Lower lobe of right lung (tissue), 2 donors: ENCODE data around the gene CCDC102B. TPM values are rescaled to one million over a fixed set of nuclear protein-coding genes. Genes with fewer than 3 reads are reported as not detected.

Source experiments
- ATAC-seq, 2 donors: fragments of 200-7000 bp; cut with Tn5 transposase; one replicate each; pipeline ENCODE4 v1.9.1; 2020 to 2022; ENCODE audit warnings: mild to moderate bottlenecking in 2 of 2, moderate library complexity in 2 of 2
- DNase-seq: peaks from one replicate; pipeline ENCODE4 v3.0.0-alpha.2; 2020
- H3K27ac ChIP-seq: fragments of 200-600 bp; one replicate; pipeline ENCODE4 v1.8.0; 2022
- H3K27me3 ChIP-seq: fragments of 200-600 bp; one replicate; pipeline ENCODE4 v1.8.0; 2022; ENCODE audit warnings: low read depth
- H3K36me3 ChIP-seq: fragments of 200-600 bp; one replicate; pipeline ENCODE4 v1.8.0; 2022; ENCODE audit warnings: mild to moderate bottlenecking
- H3K4me1 ChIP-seq: fragments of 200-600 bp; one replicate; pipeline ENCODE4 v1.8.0; 2022
- H3K4me3 ChIP-seq: fragments of 200-600 bp; one replicate; pipeline ENCODE4 v1.8.0; 2022; ENCODE audit warnings: mild to moderate bottlenecking
- H3K9me3 ChIP-seq: fragments of 200-600 bp; one replicate; pipeline ENCODE4 v1.8.0; 2022
- CTCF ChIP-seq: fragments of 200-600 bp; IDR thresholded peaks from one replicate; pipeline ENCODE4 v1.8.0; 2022; ENCODE audit warnings: antibody characterized with exemption, mild to moderate bottlenecking
- intact Hi-C: fragments of 100-400 bp; cut with DNase I; formaldehyde crosslinking; loops from one replicate; pipeline ENCODE4 v1.11.0; 2022
- total RNA-seq: library from RNA; stranded (reverse); fragmentation: NEBNext Ultra II Directional; extraction: Animal tissue kit (Norgen Biotek cat#: 25700); gene quantifications from one replicate; pipeline ENCODE4 v1.2.1, GENCODE V29; 2021
- donor health status: DM: no; HTN: yes; CAD: no; lungs with severe emphysema.

Gene CCDC102B
- total RNA-seq, 1 donor from 2014 or later, result 29.4 TPM

DNA sequence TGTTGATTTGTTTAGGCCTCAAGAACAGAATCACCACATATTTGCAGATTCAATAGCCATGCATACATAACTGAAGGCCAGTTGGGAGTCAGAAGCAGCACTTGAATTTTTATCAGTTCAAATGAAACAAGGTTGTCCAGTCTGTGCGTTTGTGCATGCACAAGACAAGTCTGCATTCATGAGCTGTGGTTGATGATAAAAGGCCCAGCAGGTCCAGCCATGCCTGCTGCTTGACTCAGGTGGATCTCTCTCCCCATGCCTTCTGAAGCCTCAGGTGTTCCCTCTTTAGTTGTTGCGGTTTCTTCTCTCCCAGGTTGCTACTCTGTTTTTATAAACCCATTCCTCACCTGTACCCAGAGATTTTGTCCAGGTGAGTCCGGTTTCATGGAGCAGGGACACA lies 124.5 kb downstream of the CCDC102B start:
- DNase-seq (no peak), ATAC-seq (no peak)
- no peak overlapping the region for H3K4me3 ChIP-seq
- no peaks in the 10 kb centered on the region for H3K27me3 ChIP-seq
- TF ChIP-seq CTCF, result no peak
- H3K27ac ChIP-seq, result no peak overlapping the region
- no peaks in the 10 kb centered on the region for H3K4me1 ChIP-seq
- intact Hi-C loops, result no loop called here
- no peaks in the 10 kb centered on the region for H3K36me3 ChIP-seq
- H3K9me3 ChIP-seq, result no peaks in the 10 kb centered on the region

GRCh38 chr18:68925268-68925667 lies 127.4 kb downstream of the CCDC102B start:
- Histone ChIP-seq H3K27me3 (no peaks in the 10 kb centered on the region), H3K9me3 (no peaks in the 10 kb centered on the region), H3K4me3 (no peak overlapping the region), H3K27ac (no peak overlapping the region), H3K4me1 (no peaks in the 10 kb centered on the region), H3K36me3 (no peaks in the 10 kb centered on the region)
- DNase-seq (no peak), ATAC-seq (no peak)
- intact Hi-C loops, result no loop called here
- peak; percentile 8 for TF ChIP-seq CTCF

- H3K4me3 ChIP-seq, result no peak overlapping the region
- no peak overlapping the region for H3K27ac ChIP-seq
- no peaks in the 10 kb centered on the region for H3K27me3 ChIP-seq
- H3K9me3 ChIP-seq, result no peaks in the 10 kb centered on the region
- no peaks in the 10 kb centered on the region for H3K4me1 ChIP-seq
- ATAC-seq (no peak), DNase-seq (no peak)
- TF ChIP-seq CTCF, result no peak
- H3K36me3 ChIP-seq, result no peaks in the 10 kb centered on the region
- intact Hi-C loops, result no loop called here
Observed at GRCh38 chr18:68928762-68929675, 131.1 kb downstream of the CCDC102B start.

DNA sequence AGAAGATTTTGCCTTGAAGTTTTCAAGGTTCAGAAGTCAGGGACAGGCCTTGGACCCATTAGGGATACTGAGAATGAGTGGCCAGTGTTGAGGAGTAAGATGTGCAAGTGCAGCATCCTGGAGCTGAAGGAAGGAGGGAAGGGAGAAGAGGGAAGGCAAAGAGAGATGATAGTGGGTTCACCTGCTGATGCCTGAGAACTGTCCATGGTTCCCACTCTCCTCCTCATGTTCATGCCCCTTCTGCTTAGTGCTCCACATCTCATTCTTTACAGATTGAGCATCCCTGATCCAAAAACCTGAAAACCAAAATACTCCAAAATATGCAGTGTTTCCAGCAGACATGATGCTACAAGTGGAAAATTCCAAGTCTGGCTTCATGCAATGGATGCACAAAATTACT lies 137.8 kb downstream of the CCDC102B start:
- ATAC-seq, result no peak
- intact Hi-C loops, result no loop called here
- no peak for TF ChIP-seq CTCF
- H3K4me1 ChIP-seq, result no peaks in the 10 kb centered on the region
- H3K27ac ChIP-seq, result no peak overlapping the region
- H3K9me3 ChIP-seq, result no peaks in the 10 kb centered on the region
- H3K27me3 ChIP-seq, result no peaks in the 10 kb centered on the region
- H3K4me3 ChIP-seq, result no peak overlapping the region
- DNase-seq, result no peak
- no peaks in the 10 kb centered on the region for H3K36me3 ChIP-seq

- H3K36me3 ChIP-seq, result no peaks in the 10 kb centered on the region
- TF ChIP-seq CTCF, result no peak
- ATAC-seq, result no peak
- H3K4me1 ChIP-seq, result no peaks in the 10 kb centered on the region
- H3K27ac ChIP-seq, result no peak overlapping the region
- intact Hi-C loops, result no loop called here
- no peak overlapping the region for H3K4me3 ChIP-seq
- no peaks in the 10 kb centered on the region for H3K9me3 ChIP-seq
- no peak for DNase-seq
- no peaks in the 10 kb centered on the region for H3K27me3 ChIP-seq
Observed at GRCh38 chr18:68937029-68937599, 139.2 kb downstream of the CCDC102B start.
